ENCODE measurements around the gene IRAK2. TPM values are rescaled to one million over a fixed set of nuclear protein-coding genes. Genes with fewer than 3 reads are reported as not detected.

IRAK2 gene
- total and polyA plus RNA-seq, 2 donors (not counting 3 experiments of a cell fraction or from before 2014, with no cell fraction given) = 7.9 to 10.0 TPM

GRCh38 chr3:10278501-10278900, 113.8 kb downstream of the IRAK2 start:
- Histone ChIP-seq H3K9ac (replicated peaks; ENCODE audit: extremely low read depth, insufficient read depth, low read length) (no peak overlapping the region), H4K20me1 (replicated peaks; ENCODE audit: control insufficient read depth, extremely low read depth, insufficient read depth, low read length) (peaks cover 6% of the 10 kb centered on the region), H3K9me3 (replicated peaks; ENCODE audit: control insufficient read depth, insufficient read depth, low read length) (no peaks in the 10 kb centered on the region), H3K27me3 (ENCODE audit: control insufficient read depth in 2 of 2, insufficient read depth in 2 of 2, low read length in 2 of 2) (no peaks in the 10 kb centered on the region), H3K36me3 (ENCODE audit: control insufficient read depth in 2 of 2, extremely low read depth in 1 of 2, insufficient read depth in 2 of 2, low read length in 2 of 2) (peaks cover 3 to 15% of the 10 kb centered on the region in 2 experiments), H2AFZ (ENCODE audit: low read depth, low read length) (no peak overlapping the region), H3K27ac (ENCODE audit: insufficient read depth, low read depth, low read length) (no peak overlapping the region), H3K4me1 (ENCODE audit: control insufficient read depth, extremely low read depth, insufficient read depth, low read length) (no peaks in the 10 kb centered on the region), H3K4me2 (ENCODE audit: insufficient read depth, low read length) (no peak overlapping the region), H3K79me2 (ENCODE audit: control insufficient read depth, insufficient read depth, low read length) (peaks cover 17% of the 10 kb centered on the region), H3K4me3 (replicated peaks in 1 of 3; ENCODE audit: insufficient read depth in 1 of 3, low read depth in 1 of 3, low read length in 3 of 3) (no peak overlapping the region), H3K9me1 (replicated peaks; ENCODE audit: control insufficient read depth, extremely low read depth, insufficient read depth, low read length) (no peaks in the 10 kb centered on the region)
- intact Hi-C loops (cut with micrococcal nuclease) (no loop called here), dilution Hi-C loops (cut with MboI; ENCODE audit: extremely low pct_ligation_motif_present, low sequenced_read_pairs) (no loop called here)
- TF ChIP-seq POLR2A (IDR thresholded peaks at IDR 0.05; ENCODE audit: low read depth, low read length) (no peak), CTCF (IDR thresholded peaks at IDR 0.05; ENCODE audit: extremely low read depth in 1 of 2, insufficient read depth in 1 of 2, low read depth in 1 of 2, low read length in 2 of 2) (no peak), MYC (IDR thresholded peaks at IDR 0.05; ENCODE audit: low read depth, low read length) (no peak), JUN (IDR thresholded peaks at IDR 0.05; ENCODE audit: borderline replicate concordance, insufficient read depth, insufficient read length, low read depth) (no peak)
- POLR2A ChIA-PET = no interaction called here
- no peak for FAIRE-seq
- CTCF ChIA-PET = no interaction called here
- no peak for DNase-seq (ENCODE audit: low read depth, low spot score)
- BruUV-seq (replicated peaks) = no TSS peak

DNA sequence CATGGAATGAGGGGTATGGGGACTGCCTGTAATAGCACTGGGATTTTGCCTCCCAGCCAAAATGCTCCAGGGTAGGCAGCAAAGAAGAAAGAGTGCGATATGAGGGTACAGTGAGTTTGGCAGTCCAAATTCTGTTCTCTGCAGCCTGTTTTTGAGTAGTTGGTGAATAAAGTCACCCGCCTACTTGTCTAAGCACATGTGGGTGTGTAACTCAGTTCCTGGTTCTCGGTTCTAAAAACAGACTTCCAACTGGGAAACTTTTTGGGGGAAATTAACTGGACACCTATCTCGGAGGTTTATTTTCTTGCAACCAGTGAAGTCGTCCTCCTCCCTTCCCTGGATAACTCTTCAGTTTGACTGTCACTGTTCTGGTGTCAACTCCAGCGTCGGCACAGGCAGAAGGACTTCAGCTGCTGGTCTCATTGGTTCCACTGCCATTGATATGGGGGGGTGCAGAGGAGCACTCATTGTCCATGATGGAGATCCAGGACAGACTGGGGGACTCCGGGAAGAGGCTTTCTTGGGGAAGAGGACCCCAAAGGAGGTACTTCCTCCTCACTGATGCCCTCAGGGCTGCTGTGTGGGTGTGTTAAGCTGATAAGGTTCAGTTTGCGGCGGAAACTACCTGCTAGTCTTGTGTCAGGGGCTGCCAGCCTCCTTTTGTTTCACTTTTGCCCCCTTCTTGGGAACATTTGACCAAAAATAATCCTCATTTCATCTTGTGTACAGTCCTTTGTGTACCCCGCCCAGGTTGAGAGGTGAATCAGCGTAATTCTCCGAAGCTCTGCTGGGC, 114.9 kb downstream of the IRAK2 start:
- BruUV-seq (replicated peaks) = no TSS peak
- intact Hi-C loops (cut with micrococcal nuclease) (no loop called here), dilution Hi-C loops (cut with MboI; ENCODE audit: extremely low pct_ligation_motif_present, low sequenced_read_pairs) (no loop called here)
- Histone ChIP-seq H3K9ac (replicated peaks; ENCODE audit: extremely low read depth, insufficient read depth, low read length) (no peak overlapping the region), H3K4me1 (ENCODE audit: control insufficient read depth, extremely low read depth, insufficient read depth, low read length) (no peaks in the 10 kb centered on the region), H2AFZ (ENCODE audit: low read depth, low read length) (no peak overlapping the region), H3K9me1 (replicated peaks; ENCODE audit: control insufficient read depth, extremely low read depth, insufficient read depth, low read length) (no peaks in the 10 kb centered on the region), H3K4me2 (ENCODE audit: insufficient read depth, low read length) (no peak overlapping the region), H3K36me3 (ENCODE audit: control insufficient read depth in 2 of 2, extremely low read depth in 1 of 2, insufficient read depth in 2 of 2, low read length in 2 of 2) (peaks cover 3 to 15% of the 10 kb centered on the region in 2 experiments), H3K27me3 (ENCODE audit: control insufficient read depth in 2 of 2, insufficient read depth in 2 of 2, low read length in 2 of 2) (no peaks in the 10 kb centered on the region), H3K79me2 (ENCODE audit: control insufficient read depth, insufficient read depth, low read length) (peaks cover 7% of the 10 kb centered on the region), H3K27ac (ENCODE audit: insufficient read depth, low read depth, low read length) (no peak overlapping the region), H4K20me1 (replicated peaks; ENCODE audit: control insufficient read depth, extremely low read depth, insufficient read depth, low read length) (peaks cover 2% of the 10 kb centered on the region), H3K9me3 (replicated peaks; ENCODE audit: control insufficient read depth, insufficient read depth, low read length) (no peaks in the 10 kb centered on the region), H3K4me3 (replicated peaks in 1 of 3; ENCODE audit: insufficient read depth in 1 of 3, low read depth in 1 of 3, low read length in 3 of 3) (no peak overlapping the region)
- POLR2A ChIA-PET = no interaction called here
- TF ChIP-seq JUN (IDR thresholded peaks at IDR 0.05; ENCODE audit: borderline replicate concordance, insufficient read depth, insufficient read length, low read depth) = no peak
- no peak for TF ChIP-seq FOS (IDR thresholded peaks at IDR 0.05; ENCODE audit: borderline replicate concordance, insufficient read depth, low read length)
- no peak for TF ChIP-seq MYC (IDR thresholded peaks at IDR 0.05; ENCODE audit: low read depth, low read length)
- no peak for TF ChIP-seq GATA2 (IDR thresholded peaks at IDR 0.05; ENCODE audit: insufficient read depth, insufficient read length, low read depth, low read length)
- TF ChIP-seq MAX (IDR thresholded peaks at IDR 0.05; ENCODE audit: insufficient read depth, insufficient read length) = no peak
- CTCF ChIA-PET = interaction anchor here (1.4 kb wide), 1 partner anchor 9 kb away, joined by 5 read pairs; no protein-coding TSS in a partner anchor
- no peak for FAIRE-seq
- no peak for DNase-seq (ENCODE audit: low read depth, low spot score)
